HepG2 (cell line): Measurements from ENCODE around the gene CAPN11. TPM values are rescaled to one million over a fixed set of nuclear protein-coding genes. Genes with fewer than 3 reads are reported as not detected.

Experiments used
- ATF1 ChIP-seq: IDR thresholded peaks from 2 replicates; pipeline ENCODE4 v1.6.1; 2016; ENCODE audit warnings: mild to moderate bottlenecking, control low read depth
- KMT2A ChIP-seq: sonication (generic); formaldehyde crosslinking; IDR thresholded peaks from 2 replicates; pipeline ENCODE4 v1.4.0; 2020; ENCODE audit warnings: missing genetic modification reagents
- NFKBIZ ChIP-seq: IDR thresholded peaks from 2 replicates; pipeline ENCODE4 v1.6.1; 2018; ENCODE audit warnings: missing genetic modification reagents, missing compliant biosample characterization
- PCBP2 ChIP-seq: fragments of 200-400 bp; formaldehyde crosslinking; optimal IDR thresholded peaks from 2 replicates; pipeline ENCODE3; 2018; ENCODE audit warnings: low read length, low read depth; ENCODE audit not compliant: poor library complexity, severe bottlenecking
- SP5 ChIP-seq: IDR thresholded peaks from 2 replicates; pipeline ENCODE4 v1.6.1; 2016; ENCODE audit warnings: low read depth, borderline replicate concordance
- ZC3H13 ChIP-seq: sonication (generic); formaldehyde crosslinking; IDR thresholded peaks from 2 replicates; pipeline ENCODE4 v1.8.1; 2023; ENCODE audit warnings: mild to moderate bottlenecking, missing genetic modification reagents, moderate library complexity
- ZNF530 ChIP-seq: sonication (generic); formaldehyde crosslinking; IDR thresholded peaks from 2 replicates; pipeline ENCODE4 v1.5.0; 2020; ENCODE audit warnings: low read depth, mild to moderate bottlenecking, missing genetic modification reagents
- polyA plus RNA-seq, 8 experiments: library from polyadenylated mRNA; depleted of rRNA in 3 of 8; stranded (reverse) in 7 of 8; unstranded in 1 of 8; fragments of >200 nt; fragmentation: Illumina TruSeq in 4 of 8; extraction: Trizol in 4 of 8; gene quantifications; 2 replicates each; pipeline versions ENCODE4 v1.2.1 to v1.2.3, GENCODE V29; 2011 to 2016; ENCODE audit warnings: low read depth in 4 of 8, missing spikeins in 1 of 8, mixed read lengths in 1 of 8; ENCODE audit not compliant: insufficient read depth in 1 of 8
- total RNA-seq, 5 experiments: library from RNA; depleted of rRNA; stranded (reverse); fragments of >200 nt; fragmentation: Illumina TruSeq; extraction: Trizol; gene quantifications; 2 replicates each; pipeline ENCODE4 v1.2.3, GENCODE V29; 2016; ENCODE audit warnings: low read depth in 1 of 5
- TF ChIP-seq, protein P1 (sequence below): sonication (generic); formaldehyde crosslinking; IDR thresholded peaks from 2 replicates; pipeline ENCODE4 v1.9.0; 2021; ENCODE audit warnings: missing genetic modification reagents, borderline replicate concordance
- TF ChIP-seq, protein P2 (sequence below): sonication (generic); formaldehyde crosslinking; IDR thresholded peaks from 2 replicates; pipeline ENCODE4 v1.4.0; 2020; ENCODE audit warnings: missing genetic modification reagents, borderline replicate concordance

CAPN11 gene
- total and polyA plus RNA-seq, 2 of the 13 experiments (the other 11 are each of a cell fraction or from before 2014, with no cell fraction given): 0.07 to 0.11 TPM

DNA sequence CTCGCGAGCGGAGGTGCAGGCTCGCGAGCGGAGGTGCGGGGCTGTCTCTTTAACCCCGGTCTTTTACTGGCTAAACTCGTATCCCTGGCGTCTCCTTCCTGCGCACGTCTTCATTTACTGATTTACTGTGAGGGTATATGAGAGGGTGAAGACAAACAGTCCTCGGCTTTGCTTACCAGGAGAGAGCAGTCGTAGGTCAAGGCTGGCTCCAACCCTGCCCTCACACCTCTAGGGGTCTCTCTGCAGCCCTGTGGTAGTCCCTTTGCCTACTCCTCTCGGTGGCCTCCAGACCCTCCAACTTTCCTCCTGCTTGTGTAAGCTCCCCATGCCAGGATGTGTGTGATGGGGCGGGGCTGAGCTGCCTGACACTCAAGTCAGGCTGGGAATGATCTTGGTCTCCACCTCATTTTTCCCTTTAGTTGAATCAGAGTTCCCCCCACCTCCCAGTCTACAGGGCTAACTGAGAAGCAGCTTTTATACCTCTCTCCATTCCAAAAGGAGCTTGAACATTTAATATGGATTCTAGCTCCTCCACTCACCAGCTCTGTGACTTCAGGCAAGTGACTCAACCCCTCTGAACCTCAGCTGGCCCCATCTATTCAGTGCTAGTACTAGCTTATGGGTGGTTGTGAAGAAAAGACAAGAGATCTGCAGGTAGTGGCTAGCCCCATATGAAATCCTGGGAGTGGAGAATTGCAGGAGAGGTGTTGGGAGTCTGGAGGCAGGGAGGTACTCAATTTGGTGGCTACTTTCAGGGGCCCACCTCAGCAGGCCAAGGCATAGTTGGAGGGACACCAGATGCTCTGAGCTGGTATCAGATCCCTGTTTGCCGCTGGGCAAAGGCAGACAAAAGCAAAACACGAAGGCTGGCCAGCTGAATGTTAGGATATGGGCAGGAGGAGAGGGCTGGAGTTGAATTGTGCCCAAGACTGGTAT is 65.7 kb downstream of the CAPN11 start (continued):
- TF ChIP-seq, protein P1, sequence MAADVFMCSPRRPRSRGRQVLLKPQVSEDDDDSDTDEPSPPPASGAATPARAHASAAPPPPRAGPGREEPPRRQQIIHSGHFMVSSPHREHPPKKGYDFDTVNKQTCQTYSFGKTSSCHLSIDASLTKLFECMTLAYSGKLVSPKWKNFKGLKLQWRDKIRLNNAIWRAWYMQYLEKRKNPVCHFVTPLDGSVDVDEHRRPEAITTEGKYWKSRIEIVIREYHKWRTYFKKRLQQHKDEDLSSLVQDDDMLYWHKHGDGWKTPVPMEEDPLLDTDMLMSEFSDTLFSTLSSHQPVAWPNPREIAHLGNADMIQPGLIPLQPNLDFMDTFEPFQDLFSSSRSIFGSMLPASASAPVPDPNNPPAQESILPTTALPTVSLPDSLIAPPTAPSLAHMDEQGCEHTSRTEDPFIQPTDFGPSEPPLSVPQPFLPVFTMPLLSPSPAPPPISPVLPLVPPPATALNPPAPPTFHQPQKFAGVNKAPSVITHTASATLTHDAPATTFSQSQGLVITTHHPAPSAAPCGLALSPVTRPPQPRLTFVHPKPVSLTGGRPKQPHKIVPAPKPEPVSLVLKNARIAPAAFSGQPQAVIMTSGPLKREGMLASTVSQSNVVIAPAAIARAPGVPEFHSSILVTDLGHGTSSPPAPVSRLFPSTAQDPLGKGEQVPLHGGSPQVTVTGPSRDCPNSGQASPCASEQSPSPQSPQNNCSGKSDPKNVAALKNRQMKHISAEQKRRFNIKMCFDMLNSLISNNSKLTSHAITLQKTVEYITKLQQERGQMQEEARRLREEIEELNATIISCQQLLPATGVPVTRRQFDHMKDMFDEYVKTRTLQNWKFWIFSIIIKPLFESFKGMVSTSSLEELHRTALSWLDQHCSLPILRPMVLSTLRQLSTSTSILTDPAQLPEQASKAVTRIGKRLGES (CRISPR knock-in tag): no peak
- TF ChIP-seq PCBP2 (no peak), SP5 (CRISPR knock-in tag) (peak; percentile 28; the same call in 1 of the 2 replicates), NFKBIZ (CRISPR knock-in tag) (no peak), KMT2A (no peak), ZNF530 (CRISPR knock-in tag) (no peak), ATF1 (CRISPR knock-in tag) (no peak), ZC3H13 (no peak)
- TF ChIP-seq, protein P2, sequence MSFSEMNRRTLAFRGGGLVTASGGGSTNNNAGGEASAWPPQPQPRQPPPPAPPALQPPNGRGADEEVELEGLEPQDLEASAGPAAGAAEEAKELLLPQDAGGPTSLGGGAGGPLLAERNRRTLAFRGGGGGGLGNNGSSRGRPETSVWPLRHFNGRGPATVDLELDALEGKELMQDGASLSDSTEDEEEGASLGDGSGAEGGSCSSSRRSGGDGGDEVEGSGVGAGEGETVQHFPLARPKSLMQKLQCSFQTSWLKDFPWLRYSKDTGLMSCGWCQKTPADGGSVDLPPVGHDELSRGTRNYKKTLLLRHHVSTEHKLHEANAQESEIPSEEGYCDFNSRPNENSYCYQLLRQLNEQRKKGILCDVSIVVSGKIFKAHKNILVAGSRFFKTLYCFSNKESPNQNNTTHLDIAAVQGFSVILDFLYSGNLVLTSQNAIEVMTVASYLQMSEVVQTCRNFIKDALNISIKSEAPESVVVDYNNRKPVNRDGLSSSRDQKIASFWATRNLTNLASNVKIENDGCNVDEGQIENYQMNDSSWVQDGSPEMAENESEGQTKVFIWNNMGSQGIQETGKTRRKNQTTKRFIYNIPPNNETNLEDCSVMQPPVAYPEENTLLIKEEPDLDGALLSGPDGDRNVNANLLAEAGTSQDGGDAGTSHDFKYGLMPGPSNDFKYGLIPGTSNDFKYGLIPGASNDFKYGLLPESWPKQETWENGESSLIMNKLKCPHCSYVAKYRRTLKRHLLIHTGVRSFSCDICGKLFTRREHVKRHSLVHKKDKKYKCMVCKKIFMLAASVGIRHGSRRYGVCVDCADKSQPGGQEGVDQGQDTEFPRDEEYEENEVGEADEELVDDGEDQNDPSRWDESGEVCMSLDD (CRISPR knock-in tag): no peak
- TF ChIP-seq, all 625 proteins: peak for 23
